Ishikawa (cell line): ENCODE data around the gene ATRIP.

Experiments
- CEBPB ChIP-seq: IDR thresholded peaks from 2 replicates; pipeline ENCODE4 v1.6.1; 2012
- CREB1 ChIP-seq: IDR thresholded peaks from 2 replicates; pipeline ENCODE4 v1.6.1; 2012; ENCODE audit warnings: low read depth
- EP300 ChIP-seq: IDR thresholded peaks from 2 replicates; pipeline ENCODE4 v1.6.1; 2012; ENCODE audit warnings: borderline replicate concordance
- FOXM1 ChIP-seq: IDR thresholded peaks from 2 replicates; pipeline ENCODE4 v1.6.1; 2012; ENCODE audit warnings: low read depth, borderline replicate concordance
- MAX ChIP-seq: IDR thresholded peaks from 2 replicates; pipeline ENCODE4 v1.6.1; 2012
- NFIC ChIP-seq: IDR thresholded peaks from 2 replicates; pipeline ENCODE4 v1.6.1; 2012
- RAD21 ChIP-seq: IDR thresholded peaks from 2 replicates; pipeline ENCODE4 v1.6.1; 2012; ENCODE audit warnings: low read depth
- REST ChIP-seq: IDR thresholded peaks from 2 replicates; pipeline ENCODE4 v1.6.1; 2012; ENCODE audit warnings: low read depth, mild to moderate bottlenecking
- TAF1 ChIP-seq: IDR thresholded peaks from 2 replicates; pipeline ENCODE4 v1.6.1; 2012; ENCODE audit warnings: low read depth, mild to moderate bottlenecking
- YY1 ChIP-seq: IDR thresholded peaks from 2 replicates; pipeline ENCODE4 v1.6.1; 2012; ENCODE audit warnings: low read depth

- no peak for TF ChIP-seq FOXM1
- no peak for TF ChIP-seq YY1
- no peak for TF ChIP-seq CREB1
- TF ChIP-seq REST, result no peak
- no peak for TF ChIP-seq EP300
- no peak for TF ChIP-seq CEBPB
- TF ChIP-seq TAF1, result no peak
- peak; percentile 60 for TF ChIP-seq MAX
- TF ChIP-seq NFIC, result 0 out of 2 replicates have a peak, but pooled peaks have one; percentile 17
- no peak for TF ChIP-seq RAD21
Measured at GRCh38 chr3:48402281-48402732, 44.2 kb upstream of the ATRIP start.
